Measurements from ENCODE around the gene PEAK1.

PEAK1 gene

GRCh38 chr15:77340245-77340644 is 79.7 kb downstream of the PEAK1 start:
- Mint-ChIP-seq H3K27me3 (no peaks in the 10 kb centered on the region), H3K27ac (no peak overlapping the region), H3K4me3 (no peak overlapping the region), H3K4me1 (ENCODE audit: low read depth) (no peaks in the 10 kb centered on the region), H3K36me3 (ENCODE audit: low read depth) (peaks cover 25% of the 10 kb centered on the region), H3K9me3 (peaks cover 9% of the 10 kb centered on the region)

- no peaks in the 10 kb centered on the region for H3K4me1 Mint-ChIP-seq (ENCODE audit: low read depth)
- H3K27me3 Mint-ChIP-seq, result no peaks in the 10 kb centered on the region
- H3K36me3 Mint-ChIP-seq (ENCODE audit: low read depth), result peaks cover 10% of the 10 kb centered on the region
- H3K9me3 Mint-ChIP-seq, result peaks cover 2% of the 10 kb centered on the region
- H3K4me3 Mint-ChIP-seq, result no peak overlapping the region
- H3K27ac Mint-ChIP-seq, result no peak overlapping the region
These were observed 83.9 kb downstream of the PEAK1 start for GRCh38 chr15:77336006-77336405.

- peaks cover 9% of the 10 kb centered on the region for H3K36me3 Mint-ChIP-seq (ENCODE audit: low read depth)
- H3K27me3 Mint-ChIP-seq, result no peaks in the 10 kb centered on the region
- H3K9me3 Mint-ChIP-seq, result peaks cover 2% of the 10 kb centered on the region
- H3K4me1 Mint-ChIP-seq (ENCODE audit: low read depth), result no peaks in the 10 kb centered on the region
- no peak overlapping the region for H3K4me3 Mint-ChIP-seq
- no peak overlapping the region for H3K27ac Mint-ChIP-seq
These were observed 84.6 kb downstream of the PEAK1 start for GRCh38 chr15:77335298-77335697.

- no peaks in the 10 kb centered on the region for H3K27me3 Mint-ChIP-seq
- no peak overlapping the region for H3K27ac Mint-ChIP-seq
- H3K4me3 Mint-ChIP-seq, result no peak overlapping the region
- H3K36me3 Mint-ChIP-seq (ENCODE audit: low read depth), result peaks cover 6% of the 10 kb centered on the region
- no peaks in the 10 kb centered on the region for H3K4me1 Mint-ChIP-seq (ENCODE audit: low read depth)
- H3K9me3 Mint-ChIP-seq, result no peaks in the 10 kb centered on the region
These were observed 86.7 kb downstream of the PEAK1 start for GRCh38 chr15:77333166-77333565.

- Mint-ChIP-seq H3K4me1 (ENCODE audit: low read depth) (no peaks in the 10 kb centered on the region), H3K27me3 (no peaks in the 10 kb centered on the region), H3K36me3 (ENCODE audit: low read depth) (no peaks in the 10 kb centered on the region), H3K9me3 (peaks cover 5% of the 10 kb centered on the region), H3K27ac (no peak overlapping the region), H3K4me3 (no peak overlapping the region)
These were observed 90.7 kb downstream of the PEAK1 start for GRCh38 chr15:77329202-77329601.

GRCh38 chr15:77327844-77328529 is 91.9 kb downstream of the PEAK1 start:
- peaks cover 6% of the 10 kb centered on the region for H3K36me3 Mint-ChIP-seq (ENCODE audit: low read depth)

GRCh38 chr15:77327168-77327567 is 92.7 kb downstream of the PEAK1 start:
- Mint-ChIP-seq H3K4me3 (no peak overlapping the region), H3K27ac (no peak overlapping the region), H3K36me3 (ENCODE audit: low read depth) (peaks cover 6% of the 10 kb centered on the region), H3K27me3 (no peaks in the 10 kb centered on the region), H3K9me3 (peaks cover 10% of the 10 kb centered on the region), H3K4me1 (ENCODE audit: low read depth) (no peaks in the 10 kb centered on the region)

More at GRCh38 chr15:77327844-77328529, 91.9 kb downstream of the PEAK1 start:
- Mint-ChIP-seq H3K27me3 (no peaks in the 10 kb centered on the region), H3K27ac (no peak overlapping the region), H3K4me3 (no peak overlapping the region), H3K9me3 (peaks cover 10% of the 10 kb centered on the region), H3K4me1 (ENCODE audit: low read depth) (no peaks in the 10 kb centered on the region)

- Mint-ChIP-seq H3K27ac (no peak overlapping the region), H3K9me3 (peaks cover 10% of the 10 kb centered on the region)
These were observed 93.5 kb downstream of the PEAK1 start for GRCh38 chr15:77326366-77326765.

GRCh38 chr15:77312523-77312922 is 107.4 kb downstream of the PEAK1 start:
- Mint-ChIP-seq H3K27me3 (no peaks in the 10 kb centered on the region), H3K27ac (no peak overlapping the region), H3K4me3 (no peak overlapping the region), H3K36me3 (ENCODE audit: low read depth) (no peaks in the 10 kb centered on the region), H3K9me3 (no peaks in the 10 kb centered on the region), H3K4me1 (ENCODE audit: low read depth) (peaks cover 15% of the 10 kb centered on the region)

More at GRCh38 chr15:77326366-77326765, 93.5 kb downstream of the PEAK1 start:
- no peak overlapping the region for H3K4me3 Mint-ChIP-seq
- H3K4me1 Mint-ChIP-seq (ENCODE audit: low read depth), result no peaks in the 10 kb centered on the region
- H3K27me3 Mint-ChIP-seq, result no peaks in the 10 kb centered on the region
- peaks cover 7% of the 10 kb centered on the region for H3K36me3 Mint-ChIP-seq (ENCODE audit: low read depth)

GRCh38 chr15:77311618-77312398 is 108.1 kb downstream of the PEAK1 start:
- Mint-ChIP-seq H3K4me1 (ENCODE audit: low read depth) (peaks cover 15% of the 10 kb centered on the region), H3K36me3 (ENCODE audit: low read depth) (no peaks in the 10 kb centered on the region), H3K9me3 (no peaks in the 10 kb centered on the region), H3K27me3 (no peaks in the 10 kb centered on the region), H3K27ac (no peak overlapping the region), H3K4me3 (no peak overlapping the region)

GRCh38 chr15:77311020-77311419 is 108.9 kb downstream of the PEAK1 start:
- H3K4me1 Mint-ChIP-seq (ENCODE audit: low read depth), result peaks cover 15% of the 10 kb centered on the region
- H3K9me3 Mint-ChIP-seq, result no peaks in the 10 kb centered on the region
- no peaks in the 10 kb centered on the region for H3K27me3 Mint-ChIP-seq
- H3K4me3 Mint-ChIP-seq, result no peak overlapping the region
- H3K27ac Mint-ChIP-seq, result no peak overlapping the region
- no peaks in the 10 kb centered on the region for H3K36me3 Mint-ChIP-seq (ENCODE audit: low read depth)

GRCh38 chr15:77309392-77309791 is 110.5 kb downstream of the PEAK1 start:
- H3K36me3 Mint-ChIP-seq (ENCODE audit: low read depth), result no peaks in the 10 kb centered on the region
- H3K27me3 Mint-ChIP-seq, result no peaks in the 10 kb centered on the region
- H3K4me1 Mint-ChIP-seq (ENCODE audit: low read depth), result peaks cover 15% of the 10 kb centered on the region
- H3K9me3 Mint-ChIP-seq, result no peaks in the 10 kb centered on the region
- H3K27ac Mint-ChIP-seq, result no peak overlapping the region
- no peak overlapping the region for H3K4me3 Mint-ChIP-seq

- no peaks in the 10 kb centered on the region for H3K27me3 Mint-ChIP-seq
- H3K4me3 Mint-ChIP-seq, result no peak overlapping the region
- H3K9me3 Mint-ChIP-seq, result no peaks in the 10 kb centered on the region
- H3K36me3 Mint-ChIP-seq (ENCODE audit: low read depth), result no peaks in the 10 kb centered on the region
- peaks cover 13% of the 10 kb centered on the region for H3K4me1 Mint-ChIP-seq (ENCODE audit: low read depth)
- H3K27ac Mint-ChIP-seq, result no peak overlapping the region
These were observed 114.0 kb downstream of the PEAK1 start for GRCh38 chr15:77305953-77306352.

- Mint-ChIP-seq H3K36me3 (ENCODE audit: low read depth) (no peaks in the 10 kb centered on the region), H3K27ac (no peak overlapping the region), H3K9me3 (no peaks in the 10 kb centered on the region), H3K27me3 (no peaks in the 10 kb centered on the region), H3K4me3 (no peak overlapping the region), H3K4me1 (ENCODE audit: low read depth) (no peaks in the 10 kb centered on the region)
These were observed 123.0 kb downstream of the PEAK1 start for GRCh38 chr15:77296773-77297337.

- Mint-ChIP-seq H3K4me3 (no peak overlapping the region), H3K9me3 (no peaks in the 10 kb centered on the region), H3K36me3 (ENCODE audit: low read depth) (no peaks in the 10 kb centered on the region), H3K27me3 (no peaks in the 10 kb centered on the region), H3K27ac (no peak overlapping the region), H3K4me1 (ENCODE audit: low read depth) (no peaks in the 10 kb centered on the region)
These were observed 124.5 kb downstream of the PEAK1 start for GRCh38 chr15:77295446-77295845.

Data from stimulated activated naive CD8-positive, alpha-beta T cell treated with anti-CD3 and anti-CD28 coated beads, Interleukin-15, Interleukin-2, amounts not matched to agents 100 ng/mL and 50 ng/mL, for 24 hours (primary cell).